CD4-positive, alpha-beta memory T cell (primary cell): Measurements from ENCODE around the gene CAMTA1. TPM values are rescaled to one million over a fixed set of nuclear protein-coding genes. Genes with fewer than 3 reads are reported as not detected.

Experiments
- CTCF ChIA-PET: fragments of 350-600 bp; sonication (Branson Sonifier 250); formaldehyde crosslinking; loops from one replicate; lab custom pipeline; 2021; ENCODE audit warnings: inconsistent platforms; ENCODE audit not compliant: partially characterized antibody; lab: Charles Lee
- POLR2A ChIA-PET: fragments of 350-600 bp; sonication (Branson Sonifier 250); formaldehyde crosslinking; loops from one replicate; lab custom pipeline; 2021; ENCODE audit not compliant: partially characterized antibody; lab: Charles Lee
- DNase-seq, 5 donors: peaks; one replicate each; pipeline versions ENCODE4 v3.0.0 to v3.0.0-alpha.2; 2020 to 2022; ENCODE audit warnings: mixed read lengths in 1 of 5
- H3K27ac ChIP-seq: one replicate; pipeline ENCODE4 v1.7.0; 2013; ENCODE audit warnings: low read depth, low read length
- H3K27me3 ChIP-seq: 2 replicates; pipeline ENCODE4 v1.7.0; 2013; ENCODE audit warnings: mild to moderate bottlenecking, low read length, moderate library complexity; ENCODE audit not compliant: insufficient read depth
- H3K36me3 ChIP-seq: 2 replicates; pipeline ENCODE4 v1.7.0; 2013; ENCODE audit warnings: mild to moderate bottlenecking, low read length, moderate library complexity; ENCODE audit not compliant: insufficient read depth
- H3K4me1 ChIP-seq: 2 replicates; pipeline ENCODE4 v1.7.0; 2013; ENCODE audit warnings: mild to moderate bottlenecking, low read length, moderate library complexity; ENCODE audit not compliant: insufficient read depth
- H3K4me3 ChIP-seq, 2 donors: one replicate each; pipeline ENCODE4 v1.7.0; 2013; ENCODE audit warnings: low read length in 2 of 2, mild to moderate bottlenecking in 1 of 2
- H3K9me3 ChIP-seq, 2 donors: one replicate each; pipeline ENCODE4 v1.7.0; 2013; ENCODE audit warnings: low read length in 2 of 2, control low read depth in 1 of 2; ENCODE audit not compliant: control insufficient read depth in 1 of 2
- H3K27ac Mint-ChIP-seq, 7 donors: one replicate each; pipeline ENCODE4 v1.8.0; 2020 to 2021; ENCODE audit warnings: mixed read lengths in 7 of 7, mild to moderate bottlenecking in 6 of 7, inconsistent platforms in 3 of 7, moderate library complexity in 3 of 7
- H3K27me3 Mint-ChIP-seq, 2 donors: one replicate each; pipeline ENCODE4 v1.8.0; 2020 to 2021; ENCODE audit warnings: mixed read lengths in 2 of 2
- H3K36me3 Mint-ChIP-seq, 2 donors: one replicate each; pipeline ENCODE4 v1.8.0; 2020 to 2021; ENCODE audit warnings: mixed read lengths in 2 of 2, inconsistent platforms in 1 of 2, mild to moderate bottlenecking in 1 of 2
- H3K4me1 Mint-ChIP-seq, 4 donors: one replicate each; pipeline ENCODE4 v1.8.0; 2020 to 2021; ENCODE audit warnings: mixed read lengths in 4 of 4, mild to moderate bottlenecking in 1 of 4
- H3K4me3 Mint-ChIP-seq, 8 donors: one replicate each; pipeline ENCODE4 v1.8.0; 2020 to 2021; ENCODE audit warnings: mixed read lengths in 8 of 8, mild to moderate bottlenecking in 7 of 8, moderate library complexity in 6 of 8, inconsistent platforms in 3 of 8
- H3K9me3 Mint-ChIP-seq, 8 donors: one replicate each; pipeline ENCODE4 v1.8.0; 2020 to 2021; ENCODE audit warnings: mixed read lengths in 8 of 8, mild to moderate bottlenecking in 5 of 8, inconsistent platforms in 3 of 8, moderate library complexity in 1 of 8
- intact Hi-C: fragments of 100-400 bp; cut with micrococcal nuclease; formaldehyde crosslinking; loops from one replicate; pipeline ENCODE4 v1.15.1; 2023
- polyA plus RNA-seq, 2 donors: library from polyadenylated mRNA; unstranded; fragments of 300-500 nt; fragmentation: Illumina TruSeq; gene quantifications; one replicate each; pipeline ENCODE4 v1.2.3, GENCODE V29; 2021
- total RNA-seq, 2 experiments: library from RNA; stranded (reverse); gene quantifications; one replicate each; pipeline ENCODE4 v1.2.3, GENCODE V29; 2021

The CAMTA1 gene
- total and polyA plus RNA-seq, 4 experiments from 2014 or later: 39.1 to 118 (median 59.9) TPM

DNA sequence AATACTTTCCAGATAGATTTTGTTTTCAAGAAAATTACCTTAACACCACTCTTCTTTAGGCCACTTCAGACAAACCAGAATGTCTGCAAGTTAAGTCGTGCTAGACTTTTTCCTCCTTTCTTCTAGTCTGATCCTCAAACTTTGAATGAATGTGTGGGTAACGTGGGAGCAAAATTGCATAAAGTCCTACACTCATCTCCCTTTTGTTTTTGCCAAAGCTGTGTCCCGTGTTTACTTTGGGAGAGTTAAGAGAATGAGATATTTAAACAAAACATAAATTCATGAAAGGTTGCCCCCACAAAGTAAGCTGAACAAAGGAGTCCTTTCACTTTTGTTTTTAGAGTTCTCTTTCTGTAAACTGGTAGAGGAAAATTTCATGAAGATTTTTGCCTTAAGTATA, 969.0 kb downstream of the CAMTA1 start:
- no peak overlapping the region for H3K4me3 Mint-ChIP-seq
- Histone ChIP-seq H3K9me3 (no peaks in the 10 kb centered on the region), H3K27ac (no peak overlapping the region), H3K36me3 (no peaks in the 10 kb centered on the region), H3K4me3 (no peak overlapping the region), H3K4me1 (peaks cover 22% of the 10 kb centered on the region), H3K27me3 (no peaks in the 10 kb centered on the region)
- peaks cover 9 to 15% of the 10 kb centered on the region in 2 donors for H3K27me3 Mint-ChIP-seq
- no peaks in the 10 kb centered on the region for H3K36me3 Mint-ChIP-seq
- H3K4me1 Mint-ChIP-seq: peaks cover 11 to 35% (median 21%) of the 10 kb centered on the region in 4 donors
- CTCF ChIA-PET: interaction anchor here (3.7 to 13.4 kb wide), 3 partner anchors 8 to 85 kb away, joined by 34 to 468 read pairs (median 51); no protein-coding TSS in a partner anchor
- H3K27ac Mint-ChIP-seq: no peak overlapping the region
- no peaks in the 10 kb centered on the region for H3K9me3 Mint-ChIP-seq
- POLR2A ChIA-PET: interaction anchor here (1.9 kb wide), 1 partner anchor 14 kb away, joined by 5 read pairs; no protein-coding TSS in a partner anchor
- no peak for DNase-seq
- intact Hi-C loops: loop anchor here (5.0 kb wide), 1 partner anchor 148 kb away; no protein-coding TSS in a partner anchor

DNA sequence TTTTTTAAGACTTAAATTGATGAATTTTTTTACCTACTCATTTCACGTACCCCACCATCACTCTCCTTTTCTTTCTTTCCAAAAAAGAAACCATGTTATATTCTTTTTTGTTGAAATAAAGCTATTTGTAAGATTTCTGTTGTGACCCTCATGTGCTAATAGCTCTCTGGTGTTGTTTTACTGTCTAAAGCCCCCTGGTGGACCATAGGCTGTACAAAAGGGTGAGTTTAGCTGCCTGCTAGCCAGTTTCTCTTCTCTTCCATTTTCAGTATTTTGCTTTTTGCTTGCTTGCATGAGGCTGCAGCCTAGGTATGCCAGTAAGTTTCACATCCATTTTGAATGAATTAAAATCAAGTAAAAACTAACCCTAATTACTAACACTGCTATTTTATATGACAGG, 970.2 kb downstream of the CAMTA1 start:
- no peak overlapping the region for H3K4me3 Mint-ChIP-seq
- peaks cover 8 to 15% of the 10 kb centered on the region in 2 donors for H3K27me3 Mint-ChIP-seq

DNA sequence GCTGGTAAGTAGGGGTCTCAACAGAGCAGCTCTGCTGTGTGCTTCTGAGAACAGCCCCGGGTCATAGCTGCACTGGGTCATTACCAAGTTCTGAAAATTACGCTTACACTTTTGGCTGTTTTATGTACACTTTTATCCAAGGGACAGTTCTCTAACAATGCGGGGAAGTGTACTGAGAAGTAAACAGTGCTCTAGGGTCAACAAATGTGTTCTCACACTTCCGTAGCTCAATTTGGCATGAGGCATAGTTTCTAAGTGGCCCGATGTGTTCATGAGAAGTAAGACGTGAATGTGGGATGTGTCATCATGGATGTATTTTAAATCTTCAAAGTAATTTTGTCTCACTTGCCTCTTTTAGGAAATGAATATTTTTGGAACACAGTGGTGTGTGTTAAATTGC, 975.0 kb downstream of the CAMTA1 start:
- no peaks in the 10 kb centered on the region for H3K36me3 ChIP-seq
- DNase-seq: no peak
- H3K27me3 Mint-ChIP-seq: peaks cover 6 to 10% of the 10 kb centered on the region in 2 donors
- no peak overlapping the region for H3K27ac ChIP-seq
- no peak overlapping the region for H3K27ac Mint-ChIP-seq
- H3K4me3 ChIP-seq: no peak overlapping the region
- no peak overlapping the region for H3K4me3 Mint-ChIP-seq
- H3K27me3 ChIP-seq: no peaks in the 10 kb centered on the region
- no peaks in the 10 kb centered on the region for H3K36me3 Mint-ChIP-seq
- no peaks in the 10 kb centered on the region for H3K4me1 ChIP-seq
- no peaks in the 10 kb centered on the region for H3K9me3 Mint-ChIP-seq
- no peaks in the 10 kb centered on the region for H3K9me3 ChIP-seq
- POLR2A ChIA-PET: no interaction called here
- CTCF ChIA-PET: interaction anchor here (1.0 to 5.2 kb wide), 3 partner anchors 7 to 92 kb away, joined by 3 to 34 read pairs (median 21); no protein-coding TSS in a partner anchor
- intact Hi-C loops: loop anchor here (10.0 kb wide), 1 partner anchor 975 kb away; the partner anchor contains the start of gene CAMTA1
- no peaks in the 10 kb centered on the region for H3K4me1 Mint-ChIP-seq

More for the DNA sequence above, 970.2 kb downstream of the CAMTA1 start:
- Histone ChIP-seq H3K4me1 (peaks cover 22% of the 10 kb centered on the region), H3K27me3 (no peaks in the 10 kb centered on the region), H3K4me3 (no peak overlapping the region), H3K9me3 (no peaks in the 10 kb centered on the region), H3K36me3 (no peaks in the 10 kb centered on the region), H3K27ac (no peak overlapping the region)
- CTCF ChIA-PET: interaction anchor here (0.8 to 13.4 kb wide), 3 partner anchors 15 to 87 kb away, joined by 3 to 468 read pairs (median 51); no protein-coding TSS in a partner anchor
- no peak for DNase-seq
- Mint-ChIP-seq H3K4me1 (peaks cover 11 to 33% (median 21%) of the 10 kb centered on the region in 4 donors), H3K27ac (no peak overlapping the region), H3K9me3 (no peaks in the 10 kb centered on the region), H3K36me3 (no peaks in the 10 kb centered on the region)
- POLR2A ChIA-PET: no interaction called here
- intact Hi-C loops: no loop called here

DNA sequence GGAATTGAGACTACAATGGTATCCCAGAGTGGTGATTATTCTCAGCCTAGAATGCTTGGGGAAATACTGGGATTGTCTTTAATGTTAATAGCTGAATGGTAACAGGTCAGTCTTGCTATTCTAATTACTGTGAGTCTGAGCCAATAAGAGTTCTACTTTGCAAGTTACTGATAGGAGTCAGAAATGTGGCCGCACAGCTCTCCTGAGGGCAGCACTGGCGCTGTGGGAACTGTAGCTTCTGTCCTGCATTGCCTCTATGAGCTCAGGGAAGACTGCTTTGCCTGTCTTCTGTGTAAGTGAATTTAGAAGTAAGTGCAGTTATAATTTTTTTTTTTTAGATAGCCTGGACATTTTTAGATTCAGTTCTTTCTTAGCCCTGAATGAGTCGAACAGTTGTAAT, 975.8 kb downstream of the CAMTA1 start:
- no peaks in the 10 kb centered on the region for H3K36me3 ChIP-seq
- no peaks in the 10 kb centered on the region for H3K9me3 ChIP-seq
- no peaks in the 10 kb centered on the region for H3K4me1 ChIP-seq
- H3K4me3 Mint-ChIP-seq: no peak overlapping the region
- no peak overlapping the region for H3K27ac ChIP-seq
- H3K36me3 Mint-ChIP-seq: no peaks in the 10 kb centered on the region
- DNase-seq: no peak
- no peak overlapping the region for H3K27ac Mint-ChIP-seq
- no peak overlapping the region for H3K4me3 ChIP-seq
- intact Hi-C loops: loop anchor here (10.0 kb wide), 1 partner anchor 976 kb away; the partner anchor contains the start of gene CAMTA1
- peaks cover 3 to 5% of the 10 kb centered on the region in 2 donors for H3K27me3 Mint-ChIP-seq
- H3K9me3 Mint-ChIP-seq: no peaks in the 10 kb centered on the region
- ChIA-PET CTCF (interaction anchor here (0.8 to 5.2 kb wide), 5 partner anchors 8 to 112 kb away, joined by 3 to 34 read pairs (median 3); no protein-coding TSS in a partner anchor), POLR2A (no interaction called here)
- H3K4me1 Mint-ChIP-seq: no peaks in the 10 kb centered on the region
- no peaks in the 10 kb centered on the region for H3K27me3 ChIP-seq

DNA sequence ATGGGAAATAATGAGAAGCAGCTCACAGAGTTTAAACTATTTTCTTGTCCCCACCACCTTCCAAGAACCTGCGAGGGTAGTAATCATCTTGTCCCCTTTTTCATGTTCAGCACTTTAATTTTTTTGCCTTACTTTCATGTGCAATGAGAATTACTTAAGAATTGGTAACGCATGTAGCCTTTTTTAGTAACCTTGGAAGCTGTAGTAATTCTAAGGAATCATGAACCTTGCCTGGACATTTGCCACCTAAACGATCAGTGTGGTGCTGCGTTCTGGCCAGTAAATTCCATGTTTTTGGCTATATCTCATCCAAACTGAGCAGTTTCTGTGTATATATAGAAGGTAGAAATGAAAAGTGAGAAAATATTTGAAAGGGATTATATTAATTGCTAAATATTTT, 981.9 kb downstream of the CAMTA1 start:
- Mint-ChIP-seq H3K4me3 (no peak overlapping the region), H3K9me3 (no peaks in the 10 kb centered on the region), H3K27me3 (peaks cover 8% of the 10 kb centered on the region in 2 donors), H3K27ac (no peak overlapping the region), H3K4me1 (peaks cover 3 to 14% (median 10%) of the 10 kb centered on the region in 4 donors), H3K36me3 (peaks cover 1 to 6% of the 10 kb centered on the region in 2 donors)
- Histone ChIP-seq H3K9me3 (no peaks in the 10 kb centered on the region), H3K4me1 (peaks cover 11% of the 10 kb centered on the region), H3K36me3 (no peaks in the 10 kb centered on the region), H3K27me3 (no peaks in the 10 kb centered on the region), H3K4me3 (no peak overlapping the region), H3K27ac (no peak overlapping the region)
- ChIA-PET CTCF (interaction anchor here (3.0 kb wide), 1 partner anchor 15 kb away, joined by 26 read pairs; no protein-coding TSS in a partner anchor), POLR2A (interaction anchor here (1.9 kb wide), 1 partner anchor 14 kb away, joined by 5 read pairs; no protein-coding TSS in a partner anchor)
- no peak for DNase-seq
- intact Hi-C loops: loop anchor here (10.0 kb wide), 1 partner anchor 982 kb away; the partner anchor contains the start of gene CAMTA1

DNA sequence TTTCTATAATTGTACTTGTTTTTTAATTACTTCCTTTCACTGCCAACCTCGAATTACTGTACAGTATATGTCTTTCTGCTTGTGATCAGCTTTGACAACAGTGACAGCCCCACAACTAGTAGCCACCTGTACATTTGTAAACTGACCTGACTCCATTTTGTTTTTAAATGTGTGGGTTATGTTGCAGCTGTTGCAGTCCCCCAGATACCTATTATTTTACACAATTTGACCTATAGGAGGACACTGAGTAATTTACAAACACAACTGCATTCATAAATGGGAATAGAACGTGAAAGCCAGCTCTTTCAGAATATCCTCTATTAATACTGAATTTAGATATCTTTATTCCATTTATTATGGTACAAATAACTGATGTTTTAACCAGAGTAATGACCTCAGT, 983.3 kb downstream of the CAMTA1 start:
- Mint-ChIP-seq H3K27ac (no peak overlapping the region), H3K4me3 (no peak overlapping the region), H3K36me3 (peaks cover 4 to 16% of the 10 kb centered on the region in 2 donors), H3K4me1 (peaks cover 14 to 28% (median 20%) of the 10 kb centered on the region in 4 donors), H3K9me3 (no peaks in the 10 kb centered on the region), H3K27me3 (peaks cover 6 to 7% of the 10 kb centered on the region in 2 donors)
- ChIA-PET POLR2A (interaction anchor here (1.9 kb wide), 1 partner anchor 16 kb away, joined by 5 read pairs; no protein-coding TSS in a partner anchor), CTCF (interaction anchor here (1.3 to 3.0 kb wide), 3 partner anchors 12 to 100 kb away, joined by 3 to 26 read pairs (median 6); no protein-coding TSS in a partner anchor)
- no peak for DNase-seq
- intact Hi-C loops: loop anchor here (10.0 kb wide), 1 partner anchor 984 kb away; the partner anchor contains the start of gene CAMTA1
- no peaks in the 10 kb centered on the region for H3K27me3 ChIP-seq
- H3K4me3 ChIP-seq: no peak overlapping the region
- no peaks in the 10 kb centered on the region for H3K36me3 ChIP-seq
- H3K4me1 ChIP-seq: peaks cover 18% of the 10 kb centered on the region
- H3K9me3 ChIP-seq: no peaks in the 10 kb centered on the region
- no peak overlapping the region for H3K27ac ChIP-seq
